Measurements from ENCODE around the gene LRP8. TPM values are rescaled to one million over a fixed set of nuclear protein-coding genes. Genes with fewer than 3 reads are reported as not detected.

Gene LRP8
- total and polyA plus RNA-seq, 9 of the 15 experiments (the other 6 are each of a cell fraction or from before 2014, with no cell fraction given): 7.1 to 56.1 (median 31.3) TPM

DNA sequence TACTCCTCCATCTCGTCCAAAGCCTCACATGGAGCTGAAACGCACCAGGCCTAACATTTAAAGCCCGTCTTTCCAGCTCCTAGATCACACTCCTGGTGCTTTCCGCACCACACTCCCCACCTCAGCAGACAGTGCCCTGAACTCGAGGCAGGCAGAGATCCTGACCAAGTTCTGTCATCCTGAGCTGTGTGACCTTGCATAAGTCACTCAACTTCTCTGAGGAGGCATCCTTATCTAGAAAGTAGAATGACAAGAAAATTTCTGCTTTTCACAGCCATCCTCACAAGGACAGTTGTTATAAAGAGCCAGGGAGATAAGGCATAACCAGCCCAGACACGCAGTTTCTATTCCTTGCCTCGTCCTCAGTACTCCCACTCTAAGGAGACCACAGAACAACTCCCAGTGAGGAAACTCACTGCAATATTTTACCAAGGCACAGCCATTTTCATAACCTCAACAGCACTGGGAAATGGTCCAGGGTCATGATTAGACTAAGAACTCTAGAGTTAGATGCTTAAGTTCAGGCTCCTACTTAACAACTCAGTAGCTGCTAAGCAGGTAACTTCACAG, 3.1 kb downstream of the LRP8 start (continued):
- TF ChIP-seq ZNF609 (CRISPR knock-in tag; IDR thresholded peaks at IDR 0.05; ENCODE audit: borderline replicate concordance) (no peak), L3MBTL2 (IDR thresholded peaks at IDR 0.05) (peak; percentile 28; the same call in 1 of the 2 replicates), HDAC2 (IDR thresholded peaks at IDR 0.05) (peak; percentile 91; the same call in 1 of the 2 replicates), SAFB (IDR thresholded peaks at IDR 0.05; ENCODE audit: borderline replicate concordance, low read depth, low read length) (no peak), TBP (optimal IDR thresholded peaks at IDR 0.05; ENCODE audit: low read depth, low read length) (peak; percentile 15), ZNF408 (CRISPR knock-in tag; IDR thresholded peaks at IDR 0.05; ENCODE audit: low read depth) (no peak), ATF2 (CRISPR knock-in tag; IDR thresholded peaks at IDR 0.05) (no peak), CCNT2 (IDR thresholded peaks at IDR 0.05; ENCODE audit: borderline replicate concordance, extremely low read depth, insufficient read length, low read depth, low read length) (no peak), GABPA (tag; conservative IDR thresholded peaks at IDR 0.05; ENCODE audit: low read depth) (no peak), RFX7 (CRISPR knock-in tag; IDR thresholded peaks at IDR 0.05) (no peak)

All from K562 (cell line).